HG03095 (cell line): ENCODE measurements around the gene PLEKHG4.

ENCODE experiments used
- ATAC-seq: cut with Tn5 transposase; IDR thresholded peaks from one replicate; pipeline ENCODE4 v1.9.1; 2021; ENCODE audit warnings: moderate library complexity; ENCODE audit not compliant: unreplicated experiment

The PLEKHG4 gene

DNA sequence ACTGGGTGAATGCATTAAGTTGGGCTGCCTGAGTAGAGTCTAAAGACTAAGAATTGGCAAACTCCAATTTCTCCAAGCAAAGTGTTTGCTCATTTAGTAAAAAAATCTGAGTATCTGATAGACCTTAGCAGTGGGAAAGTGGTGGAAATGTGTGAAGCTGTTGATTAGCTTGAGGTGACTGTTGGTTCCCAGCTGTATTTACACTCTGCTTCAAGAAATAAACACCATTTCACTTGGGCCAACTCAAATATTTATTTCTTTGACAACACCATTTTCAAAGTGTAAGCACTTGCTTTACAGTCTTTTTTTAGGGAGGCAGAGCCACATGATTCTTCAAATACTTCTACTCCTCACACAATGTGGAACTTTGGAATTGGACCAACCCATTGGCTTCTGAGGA, 38.5 kb downstream of the PLEKHG4 start:
- ATAC-seq: no peak

DNA sequence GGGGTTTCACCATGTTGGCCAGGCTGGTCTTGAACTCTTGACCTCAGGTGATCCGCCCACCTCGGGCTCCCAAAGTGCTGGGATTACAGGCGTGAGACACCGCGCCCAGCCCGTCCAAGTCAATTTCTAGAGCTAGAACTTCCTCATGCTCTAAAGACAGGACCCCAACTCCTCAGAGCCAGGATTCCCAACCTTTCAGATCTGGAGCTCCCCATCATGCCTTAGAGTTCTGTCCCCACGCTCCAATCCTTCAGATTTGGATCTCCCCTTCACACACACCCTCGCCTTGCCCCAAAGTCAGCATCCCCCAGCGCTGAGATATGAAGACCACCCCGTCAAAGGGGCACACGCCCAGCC, 46.8 kb downstream of the PLEKHG4 start:
- no peak for ATAC-seq

DNA sequence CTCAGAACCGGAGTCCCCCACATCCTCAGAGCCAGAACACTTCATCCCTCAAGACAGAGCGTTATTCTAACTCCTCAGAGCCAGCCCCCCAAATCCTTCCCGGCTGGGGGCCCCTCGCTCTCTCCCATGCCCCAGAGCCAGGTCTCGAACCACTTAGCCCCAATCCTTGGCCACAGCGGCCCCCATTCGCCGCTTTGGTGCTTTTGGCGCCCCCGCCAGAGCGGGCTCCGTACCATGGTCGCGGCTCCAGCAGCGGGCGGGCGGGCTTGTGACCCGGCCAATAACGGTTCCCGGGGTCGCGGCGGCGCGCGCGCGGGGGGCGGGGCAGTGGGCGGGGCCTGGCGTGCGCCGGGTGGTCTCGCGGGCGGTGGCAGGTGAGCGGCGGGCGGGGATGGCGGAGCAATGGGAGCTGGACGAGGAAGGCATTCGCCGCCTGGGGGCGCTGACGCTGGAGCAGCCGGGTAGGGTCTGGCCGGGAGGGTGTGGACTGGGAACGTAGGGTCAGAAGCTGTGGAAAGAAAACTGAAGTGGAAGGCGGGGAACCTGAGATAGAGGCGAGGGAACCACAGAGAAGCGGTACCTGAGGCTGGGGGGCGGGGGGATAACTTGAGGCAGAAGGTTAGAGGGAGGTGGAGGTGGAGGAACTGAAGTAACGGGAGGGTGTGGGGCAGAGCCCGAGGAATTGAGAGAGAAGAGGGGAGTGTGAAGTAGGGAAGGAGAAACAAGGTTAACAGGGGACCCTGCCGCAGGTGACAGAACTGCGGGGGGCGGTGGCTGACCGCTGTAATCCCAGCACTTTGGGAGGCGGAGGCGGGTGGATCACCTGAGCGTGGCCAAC, 47.4 kb downstream of the PLEKHG4 start, which contains the start of the genes KCTD19 and LRRC36:
TSS of gene KCTD19 (minus strand) at position 270 of the 838 bp plus-strand sequence. CDS start at position 236, 34 bp downstream.
TSS of gene LRRC36 (plus strand) at position 344 of the 838 bp plus-strand sequence. CDS start at position 392, 48 bp downstream.
- no peak for ATAC-seq

- ATAC-seq: no peak
These were observed 48.4 kb downstream of the PLEKHG4 start for GRCh38 chr16:67327743-67328142.

- no peak for ATAC-seq
These were observed 50.6 kb downstream of the PLEKHG4 start for GRCh38 chr16:67329901-67330300.

DNA sequence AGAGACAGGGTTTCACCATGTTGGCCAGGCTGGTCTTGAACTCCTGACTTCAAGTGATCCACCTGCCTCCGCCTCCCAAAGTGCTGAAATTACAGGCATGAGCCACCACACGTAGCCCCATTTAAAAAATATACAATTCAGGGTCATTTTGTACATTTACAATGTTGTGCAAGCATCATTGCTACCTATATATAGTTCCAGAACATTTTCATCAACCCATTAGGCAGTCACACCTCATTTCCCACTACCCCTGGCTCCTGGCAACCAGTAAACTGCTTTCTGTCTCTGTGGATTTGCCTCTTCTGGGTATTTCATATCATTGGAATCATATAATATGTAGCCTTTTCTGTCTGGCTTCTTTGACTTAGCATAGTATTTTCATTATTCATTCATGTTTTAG, 54.0 kb downstream of the PLEKHG4 start:
- ATAC-seq: no peak

GRCh38 chr16:67336116-67336515, 56.8 kb downstream of the PLEKHG4 start:
- ATAC-seq: no peak

DNA sequence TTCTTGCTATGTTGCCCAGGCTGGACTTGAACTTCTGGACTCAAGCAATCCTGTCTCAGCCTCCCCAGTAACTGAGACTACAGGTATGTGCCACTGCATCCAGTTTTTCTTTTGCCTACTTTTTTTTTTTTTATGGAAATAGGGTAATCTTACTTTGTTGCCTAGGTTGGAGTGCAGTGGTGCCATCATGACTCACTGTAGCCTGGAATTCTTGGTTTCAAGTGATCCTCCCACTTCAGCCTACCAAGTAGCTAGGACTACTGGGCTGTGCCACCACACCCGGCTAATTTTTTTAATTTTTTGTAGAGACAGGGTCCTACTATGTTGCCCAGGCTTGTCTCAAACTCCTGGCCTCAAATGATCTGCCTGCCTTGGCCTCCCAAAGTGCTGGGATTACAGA, 57.3 kb downstream of the PLEKHG4 start:
- ATAC-seq: no peak
